Ishikawa (cell line): ENCODE results near the gene URB2.

Experiments
- CEBPB ChIP-seq: IDR thresholded peaks from 2 replicates; pipeline ENCODE4 v1.6.1; 2012
- CREB1 ChIP-seq: IDR thresholded peaks from 2 replicates; pipeline ENCODE4 v1.6.1; 2012; ENCODE audit warnings: low read depth
- EP300 ChIP-seq: IDR thresholded peaks from 2 replicates; pipeline ENCODE4 v1.6.1; 2012; ENCODE audit warnings: borderline replicate concordance
- RAD21 ChIP-seq: IDR thresholded peaks from 2 replicates; pipeline ENCODE4 v1.6.1; 2012; ENCODE audit warnings: low read depth
- REST ChIP-seq: IDR thresholded peaks from 2 replicates; pipeline ENCODE4 v1.6.1; 2012; ENCODE audit warnings: low read depth, mild to moderate bottlenecking
- TAF1 ChIP-seq: IDR thresholded peaks from 2 replicates; pipeline ENCODE4 v1.6.1; 2012; ENCODE audit warnings: low read depth, mild to moderate bottlenecking
- TEAD4 ChIP-seq: IDR thresholded peaks from 2 replicates; pipeline ENCODE4 v1.6.1; 2012
- USF1 ChIP-seq: IDR thresholded peaks from 2 replicates; pipeline ENCODE4 v1.6.1; 2012
- YY1 ChIP-seq: IDR thresholded peaks from 2 replicates; pipeline ENCODE4 v1.6.1; 2012; ENCODE audit warnings: low read depth
- ZBTB7A ChIP-seq: IDR thresholded peaks from 2 replicates; pipeline ENCODE4 v1.6.1; 2012; ENCODE audit warnings: low read depth
- TF ChIP-seq, protein P1 (sequence below): IDR thresholded peaks from 2 replicates; pipeline ENCODE4 v1.6.1; 2012

GRCh38 chr1:229657993-229658755 lies 32.1 kb downstream of the URB2 start:
- TF ChIP-seq EP300: no peak
- TF ChIP-seq CREB1: no peak
- no peak for TF ChIP-seq REST
- no peak for TF ChIP-seq RAD21
- TF ChIP-seq TAF1: no peak
- no peak for TF ChIP-seq TEAD4
- TF ChIP-seq, protein P1, sequence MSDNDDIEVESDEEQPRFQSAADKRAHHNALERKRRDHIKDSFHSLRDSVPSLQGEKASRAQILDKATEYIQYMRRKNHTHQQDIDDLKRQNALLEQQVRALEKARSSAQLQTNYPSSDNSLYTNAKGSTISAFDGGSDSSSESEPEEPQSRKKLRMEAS: no peak
- TF ChIP-seq YY1: no peak
- TF ChIP-seq ZBTB7A: no peak
- TF ChIP-seq USF1: no peak
- no peak for TF ChIP-seq CEBPB
